Endodermal cell (in vitro differentiated cells): ENCODE results near the gene KIF26B. TPM values are rescaled to one million over a fixed set of nuclear protein-coding genes. Genes with fewer than 3 reads are reported as not detected.

ENCODE experiments used
- DNase-seq: peaks from one replicate; pipeline ENCODE4 v3.0.0-alpha.2; 2017
- H3K27ac ChIP-seq: 2 replicates; pipeline ENCODE4 v1.5.1; 2013; ENCODE audit warnings: mild to moderate bottlenecking, low read depth, low read length, moderate library complexity
- H3K27me3 ChIP-seq: 2 replicates; pipeline ENCODE4 v1.6.1; 2013; ENCODE audit warnings: mild to moderate bottlenecking, low read length, moderate library complexity; ENCODE audit not compliant: insufficient read depth, control insufficient read depth, poor library complexity, severe bottlenecking
- H3K36me3 ChIP-seq: 2 replicates; pipeline ENCODE4 v1.7.0; 2013; ENCODE audit warnings: mild to moderate bottlenecking, low read length, moderate library complexity; ENCODE audit not compliant: control insufficient read depth, insufficient read depth
- H3K4me1 ChIP-seq: one replicate; pipeline ENCODE4 v1.7.0; 2013; ENCODE audit warnings: low read length; ENCODE audit not compliant: control insufficient read depth, insufficient read depth
- H3K4me3 ChIP-seq: 2 replicates; pipeline ENCODE4 v1.5.1; 2013; ENCODE audit warnings: mild to moderate bottlenecking, low read length, moderate library complexity
- H3K9ac ChIP-seq: 2 replicates; pipeline ENCODE4 v1.6.1; 2013; ENCODE audit warnings: mild to moderate bottlenecking, low read length, moderate library complexity; ENCODE audit not compliant: poor library complexity, severe bottlenecking; ENCODE audit errors: extremely low read depth
- H3K9me3 ChIP-seq: 2 replicates; pipeline ENCODE4 v1.6.1; 2013; ENCODE audit warnings: mild to moderate bottlenecking, low read length, moderate library complexity; ENCODE audit not compliant: control insufficient read depth
- H3K27ac Mint-ChIP-seq: 2 replicates; pipeline ENCODE4 v1.8.0; 2020; ENCODE audit warnings: mixed read lengths
- H3K27me3 Mint-ChIP-seq: 2 replicates; pipeline ENCODE4 v1.8.0; 2021; ENCODE audit warnings: mild to moderate bottlenecking, mixed read lengths; ENCODE audit not compliant: insufficient read depth
- H3K36me3 Mint-ChIP-seq: 2 replicates; pipeline ENCODE4 v1.8.0; 2020; ENCODE audit warnings: low read depth, mixed read lengths
- H3K4me1 Mint-ChIP-seq: 2 replicates; pipeline ENCODE4 v1.8.0; 2020; ENCODE audit warnings: mixed read lengths
- H3K4me3 Mint-ChIP-seq: 2 replicates; pipeline ENCODE4 v1.8.0; 2020; ENCODE audit warnings: mild to moderate bottlenecking, moderate library complexity, mixed read lengths
- H3K9me3 Mint-ChIP-seq: 2 replicates; pipeline ENCODE4 v1.8.0; 2020; ENCODE audit warnings: mild to moderate bottlenecking, mixed read lengths
- WGBS, 2 experiments: methylation state at CpG; one replicate each; pipeline versions ENCODE4 v1.1.5 to v1.1.7; 2013; ENCODE audit warnings: missing lambda C conversion rate in 2 of 2, mixed read lengths in 1 of 2; ENCODE audit not compliant: insufficient coverage in 1 of 2, insufficient read length in 1 of 2; 5-methylcytosine and 5-hydroxymethylcytosine counted together
- total RNA-seq, 2 donors: library from RNA; stranded (reverse); fragmentation: NEBNext Ultra II Directional in 1 of 2; extraction: Animal tissue kit (Norgen Biotek cat#: 25700) in 1 of 2; gene quantifications; 2 replicates in 1 of 2; 3 replicates in 1 of 2; pipeline ENCODE4 v1.2.1, GENCODE V29; 2021
- TF ChIP-seq, protein P1 (sequence below): fragments of 200-600 bp; sonication (generic); conservative IDR thresholded peaks from 2 replicates; pipeline ENCODE4 v1.5.0; 2021; ENCODE audit warnings: antibody characterized with exemption, mild to moderate bottlenecking

The KIF26B gene
- total RNA-seq, 2 donors from 2014 or later, result 12.3 to 21.0 TPM

- Histone ChIP-seq H3K36me3 (no peaks in the 10 kb centered on the region), H3K4me1 (no peaks in the 10 kb centered on the region), H3K27ac (peak overlapping the region; percentile 18), H3K9me3 (no peaks in the 10 kb centered on the region), H3K27me3 (no peaks in the 10 kb centered on the region), H3K4me3 (no peak overlapping the region), H3K9ac (no peak overlapping the region)
- DNase-seq, result peak; percentile 39
- H3K27me3 Mint-ChIP-seq, result peaks cover 4% of the 10 kb centered on the region
- H3K9me3 Mint-ChIP-seq, result peaks cover 6% of the 10 kb centered on the region
- WGBS, 2 experiments, result 88 to 93% methylated on average over 10 to 11 of the region's 11 CpGs
- H3K4me3 Mint-ChIP-seq, result no peak overlapping the region
- TF ChIP-seq, protein P1, sequence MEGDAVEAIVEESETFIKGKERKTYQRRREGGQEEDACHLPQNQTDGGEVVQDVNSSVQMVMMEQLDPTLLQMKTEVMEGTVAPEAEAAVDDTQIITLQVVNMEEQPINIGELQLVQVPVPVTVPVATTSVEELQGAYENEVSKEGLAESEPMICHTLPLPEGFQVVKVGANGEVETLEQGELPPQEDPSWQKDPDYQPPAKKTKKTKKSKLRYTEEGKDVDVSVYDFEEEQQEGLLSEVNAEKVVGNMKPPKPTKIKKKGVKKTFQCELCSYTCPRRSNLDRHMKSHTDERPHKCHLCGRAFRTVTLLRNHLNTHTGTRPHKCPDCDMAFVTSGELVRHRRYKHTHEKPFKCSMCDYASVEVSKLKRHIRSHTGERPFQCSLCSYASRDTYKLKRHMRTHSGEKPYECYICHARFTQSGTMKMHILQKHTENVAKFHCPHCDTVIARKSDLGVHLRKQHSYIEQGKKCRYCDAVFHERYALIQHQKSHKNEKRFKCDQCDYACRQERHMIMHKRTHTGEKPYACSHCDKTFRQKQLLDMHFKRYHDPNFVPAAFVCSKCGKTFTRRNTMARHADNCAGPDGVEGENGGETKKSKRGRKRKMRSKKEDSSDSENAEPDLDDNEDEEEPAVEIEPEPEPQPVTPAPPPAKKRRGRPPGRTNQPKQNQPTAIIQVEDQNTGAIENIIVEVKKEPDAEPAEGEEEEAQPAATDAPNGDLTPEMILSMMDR, result no peak
- no peak overlapping the region for H3K27ac Mint-ChIP-seq
- H3K4me1 Mint-ChIP-seq, result peaks cover 4% of the 10 kb centered on the region
- H3K36me3 Mint-ChIP-seq, result peaks cover 10% of the 10 kb centered on the region
These were observed 432.8 kb downstream of the KIF26B start for GRCh38 chr1:245587435-245588115.

DNA sequence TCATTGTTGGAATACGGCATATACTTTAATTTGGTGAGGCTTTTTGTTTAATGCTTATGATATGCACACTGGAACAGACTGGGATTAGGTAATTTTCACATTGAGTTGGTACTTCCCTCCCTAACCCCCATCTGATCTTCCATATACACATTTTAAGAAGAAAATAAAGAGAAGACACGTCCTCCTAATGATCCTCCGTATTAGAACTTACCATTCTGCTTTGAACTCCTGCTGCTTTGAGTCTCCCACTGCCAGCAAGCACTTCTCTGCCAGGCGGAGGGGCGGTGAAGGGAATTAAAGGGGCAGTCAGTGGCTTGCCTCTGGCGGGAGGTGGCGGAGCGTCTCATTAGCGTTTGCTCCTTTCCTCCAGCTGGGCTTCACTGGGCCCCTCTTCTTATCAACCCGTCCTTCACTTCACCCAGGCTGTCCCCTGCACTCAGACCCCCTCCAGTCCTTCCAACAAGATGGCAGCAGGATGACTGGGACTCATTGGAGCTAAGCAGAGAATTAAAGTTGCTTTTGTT, 433.4 kb downstream of the KIF26B start:
- Histone ChIP-seq H3K27ac (no peak overlapping the region), H3K27me3 (no peaks in the 10 kb centered on the region), H3K36me3 (no peaks in the 10 kb centered on the region), H3K4me1 (no peaks in the 10 kb centered on the region), H3K9ac (no peak overlapping the region), H3K4me3 (no peak overlapping the region), H3K9me3 (no peaks in the 10 kb centered on the region)
- Mint-ChIP-seq H3K27me3 (peaks cover 2% of the 10 kb centered on the region), H3K9me3 (peaks cover 6% of the 10 kb centered on the region), H3K4me3 (no peak overlapping the region), H3K36me3 (peaks cover 10% of the 10 kb centered on the region), H3K4me1 (peaks cover 4% of the 10 kb centered on the region), H3K27ac (no peak overlapping the region)
- TF ChIP-seq, protein P1, result no peak
- WGBS, 2 experiments, result 83 to 93% methylated on average over 4 to 10 of the region's 10 CpGs
- DNase-seq, result peak; percentile 45

DNA sequence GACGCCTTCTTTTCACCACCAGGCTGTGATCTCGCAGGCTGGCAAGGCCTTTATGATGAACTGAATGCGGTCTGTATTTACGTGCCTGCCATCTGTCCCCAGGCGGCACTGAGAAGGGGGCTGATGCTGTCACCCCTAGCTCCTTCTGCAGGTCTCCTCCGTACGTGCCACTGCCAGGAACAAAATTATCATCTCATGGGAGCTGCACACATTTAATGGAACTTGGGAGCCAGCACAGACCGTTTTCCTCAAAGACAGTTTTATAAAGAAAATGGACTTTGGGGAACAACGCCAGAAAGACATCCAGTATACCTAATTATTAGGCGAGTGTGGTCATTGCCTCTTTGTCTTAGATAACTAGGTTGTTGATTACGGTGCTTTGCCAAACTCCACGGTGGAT, 434.5 kb downstream of the KIF26B start:
- Histone ChIP-seq H3K27ac (no peak overlapping the region), H3K4me1 (no peaks in the 10 kb centered on the region), H3K9ac (no peak overlapping the region), H3K9me3 (no peaks in the 10 kb centered on the region), H3K36me3 (no peaks in the 10 kb centered on the region), H3K4me3 (no peak overlapping the region), H3K27me3 (no peaks in the 10 kb centered on the region)
- WGBS, 2 experiments, result 93% methylated on average over 9 to 12 of the region's 12 CpGs
- DNase-seq, result peak; percentile 18
- TF ChIP-seq, protein P1, result no peak
- peaks cover 12% of the 10 kb centered on the region for H3K9me3 Mint-ChIP-seq
- H3K36me3 Mint-ChIP-seq, result peaks cover 8% of the 10 kb centered on the region
- no peak overlapping the region for H3K27ac Mint-ChIP-seq
- H3K27me3 Mint-ChIP-seq, result peaks cover 1% of the 10 kb centered on the region
- no peak overlapping the region for H3K4me3 Mint-ChIP-seq
- peaks cover 4% of the 10 kb centered on the region for H3K4me1 Mint-ChIP-seq
